ENCODE results near the gene TIMM50.

DNA sequence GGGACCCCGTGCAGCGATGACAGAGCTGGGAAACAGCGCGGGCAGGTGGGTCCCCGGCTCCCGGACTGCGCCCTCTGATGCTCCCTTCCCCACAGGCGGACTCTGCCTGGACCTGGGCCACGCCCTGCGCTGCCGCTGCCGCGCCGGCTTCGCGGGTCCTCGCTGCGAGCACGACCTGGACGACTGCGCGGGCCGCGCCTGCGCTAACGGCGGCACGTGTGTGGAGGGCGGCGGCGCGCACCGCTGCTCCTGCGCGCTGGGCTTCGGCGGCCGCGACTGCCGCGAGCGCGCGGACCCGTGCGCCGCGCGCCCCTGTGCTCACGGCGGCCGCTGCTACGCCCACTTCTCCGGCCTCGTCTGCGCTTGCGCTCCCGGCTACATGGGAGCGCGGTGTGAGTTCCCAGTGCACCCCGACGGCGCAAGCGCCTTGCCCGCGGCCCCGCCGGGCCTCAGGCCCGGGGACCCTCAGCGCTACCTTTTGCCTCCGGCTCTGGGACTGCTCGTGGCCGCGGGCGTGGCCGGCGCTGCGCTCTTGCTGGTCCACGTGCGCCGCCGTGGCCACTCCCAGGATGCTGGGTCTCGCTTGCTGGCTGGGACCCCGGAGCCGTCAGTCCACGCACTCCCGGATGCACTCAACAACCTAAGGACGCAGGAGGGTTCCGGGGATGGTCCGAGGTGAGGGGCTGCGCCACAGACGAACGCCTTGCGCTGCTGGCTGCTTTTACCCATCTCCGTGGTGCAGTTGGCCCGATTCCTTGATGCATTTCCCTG is 26.5 kb downstream of the TIMM50 start:
- TF ChIP-seq, protein P1, sequence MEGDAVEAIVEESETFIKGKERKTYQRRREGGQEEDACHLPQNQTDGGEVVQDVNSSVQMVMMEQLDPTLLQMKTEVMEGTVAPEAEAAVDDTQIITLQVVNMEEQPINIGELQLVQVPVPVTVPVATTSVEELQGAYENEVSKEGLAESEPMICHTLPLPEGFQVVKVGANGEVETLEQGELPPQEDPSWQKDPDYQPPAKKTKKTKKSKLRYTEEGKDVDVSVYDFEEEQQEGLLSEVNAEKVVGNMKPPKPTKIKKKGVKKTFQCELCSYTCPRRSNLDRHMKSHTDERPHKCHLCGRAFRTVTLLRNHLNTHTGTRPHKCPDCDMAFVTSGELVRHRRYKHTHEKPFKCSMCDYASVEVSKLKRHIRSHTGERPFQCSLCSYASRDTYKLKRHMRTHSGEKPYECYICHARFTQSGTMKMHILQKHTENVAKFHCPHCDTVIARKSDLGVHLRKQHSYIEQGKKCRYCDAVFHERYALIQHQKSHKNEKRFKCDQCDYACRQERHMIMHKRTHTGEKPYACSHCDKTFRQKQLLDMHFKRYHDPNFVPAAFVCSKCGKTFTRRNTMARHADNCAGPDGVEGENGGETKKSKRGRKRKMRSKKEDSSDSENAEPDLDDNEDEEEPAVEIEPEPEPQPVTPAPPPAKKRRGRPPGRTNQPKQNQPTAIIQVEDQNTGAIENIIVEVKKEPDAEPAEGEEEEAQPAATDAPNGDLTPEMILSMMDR (IDR thresholded peaks at IDR 0.05) = no peak
- TF ChIP-seq POLR2A (IDR thresholded peaks at IDR 0.05) (no peak), EP300 (IDR thresholded peaks at IDR 0.05) (no peak)

All from tibial nerve (tissue), 4 donors.